HG02610 (cell line): ENCODE measurements around the gene TMEM267.
"Not testable (repeated sequence)": the region's sequence is repeated elsewhere in the genome, so short reads cannot be mapped to it uniquely, and the experiment has no call there.

Source experiments
- ATAC-seq: cut with Tn5 transposase; IDR thresholded peaks from one replicate; pipeline ENCODE4 v1.9.1; 2021; ENCODE audit warnings: mild to moderate bottlenecking, moderate library complexity; ENCODE audit not compliant: unreplicated experiment

TMEM267 gene

DNA sequence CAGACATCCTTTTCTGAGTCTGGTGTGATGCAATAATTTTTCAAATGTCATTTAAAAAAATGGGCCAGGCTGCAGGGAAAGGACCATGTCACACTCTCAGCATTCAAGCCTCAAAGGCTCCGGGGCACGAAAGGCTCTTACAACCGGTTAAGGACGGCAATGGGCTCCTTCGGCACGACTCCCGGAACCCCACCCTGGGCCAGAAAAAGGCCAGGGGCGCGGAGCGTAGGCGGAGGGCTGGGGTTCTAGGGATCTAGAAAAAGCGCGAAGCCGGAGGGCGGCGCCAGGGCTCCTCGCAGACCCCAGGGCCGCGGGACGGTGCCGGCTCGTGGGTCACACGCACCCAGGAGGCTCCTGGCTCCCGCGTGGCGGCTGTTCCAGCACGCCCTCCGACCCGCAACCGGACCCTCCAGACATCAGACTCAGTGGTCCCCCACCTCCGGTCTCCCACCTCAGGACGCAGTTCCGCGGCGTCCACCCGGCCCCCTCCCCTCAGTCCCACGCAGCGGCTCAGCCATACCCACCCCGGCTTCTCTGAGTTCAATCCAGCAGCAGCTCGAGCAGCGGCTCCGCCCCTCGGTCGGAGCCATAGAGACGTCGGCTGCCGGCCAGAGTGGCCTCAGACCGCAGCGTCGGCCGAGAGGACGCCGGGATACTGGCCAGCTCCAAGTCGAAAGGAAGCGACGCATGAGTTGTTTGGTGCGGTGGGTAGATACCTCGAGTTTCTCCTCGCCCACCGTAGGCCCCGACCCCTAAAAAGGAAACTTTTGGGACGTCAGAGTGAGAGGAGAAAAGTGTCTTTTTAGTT lies at the start of gene TMEM267:
TSS of gene TMEM267 (minus strand) at position 568 of the 808 bp plus-strand sequence. CDS start 29,896 bp downstream, outside the sequence.
- peak; percentile 93 for ATAC-seq

DNA sequence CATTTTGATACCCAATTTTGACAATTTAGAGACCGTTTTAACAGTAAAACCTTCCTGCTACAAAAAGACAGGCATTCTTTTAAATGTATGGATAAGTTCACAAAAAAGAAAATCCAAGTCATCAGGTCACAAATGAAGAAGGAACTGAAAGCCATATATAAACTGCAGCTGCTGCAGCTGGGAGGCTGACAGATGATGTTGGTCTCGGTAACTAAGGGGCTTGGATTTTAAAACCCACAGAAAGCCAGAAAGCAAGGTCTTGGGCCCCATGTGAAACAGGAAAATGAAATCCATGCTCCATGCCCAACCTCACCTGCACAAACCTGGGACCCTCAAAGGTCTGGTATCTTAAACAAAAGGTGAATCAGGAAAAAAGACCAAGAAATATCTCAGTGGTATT lies 47.0 kb upstream of the TMEM267 start:
- no peak for ATAC-seq

DNA sequence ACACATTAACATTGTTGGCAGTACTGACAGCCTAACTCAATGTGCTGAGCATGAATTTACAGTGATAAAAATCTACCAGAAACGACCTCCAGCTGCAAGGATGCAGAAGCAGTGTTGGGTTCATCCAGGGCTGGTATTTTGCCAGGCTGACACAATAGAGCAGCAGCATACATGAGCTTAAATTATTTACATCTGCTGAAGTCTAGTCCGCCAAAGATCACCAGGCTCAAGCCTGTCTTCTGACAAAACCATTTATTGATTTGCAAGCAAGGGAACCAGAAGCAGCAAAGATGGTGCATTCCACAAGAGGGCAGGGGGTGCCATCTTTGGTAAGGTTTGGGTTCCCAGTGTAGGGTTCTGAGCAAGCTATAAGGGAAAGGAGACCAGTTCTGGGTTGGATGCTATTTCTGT lies 40.0 kb upstream of the TMEM267 start:
- no peak for ATAC-seq

GRCh38 chr5:43520615-43521014 lies 37.0 kb upstream of the TMEM267 start:
- ATAC-seq, result no peak

DNA sequence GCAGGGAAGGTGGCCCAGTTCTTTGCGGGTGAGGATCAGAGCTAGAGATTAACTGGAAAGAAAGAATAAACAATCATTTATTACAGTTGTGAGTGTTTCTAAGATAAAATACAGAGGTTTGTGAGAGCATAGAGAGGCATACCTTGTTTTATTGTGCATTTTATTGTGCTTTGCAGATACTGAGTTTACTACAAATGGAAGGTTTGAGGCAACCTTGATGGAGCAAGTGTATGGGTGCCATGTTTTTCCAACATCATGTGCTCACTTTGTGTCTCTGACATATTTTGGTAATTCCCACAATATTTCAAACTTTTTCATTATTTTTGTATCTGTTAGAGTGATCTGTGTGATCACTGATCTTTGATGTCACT lies 32.0 kb upstream of the TMEM267 start:
- no peak for ATAC-seq

DNA sequence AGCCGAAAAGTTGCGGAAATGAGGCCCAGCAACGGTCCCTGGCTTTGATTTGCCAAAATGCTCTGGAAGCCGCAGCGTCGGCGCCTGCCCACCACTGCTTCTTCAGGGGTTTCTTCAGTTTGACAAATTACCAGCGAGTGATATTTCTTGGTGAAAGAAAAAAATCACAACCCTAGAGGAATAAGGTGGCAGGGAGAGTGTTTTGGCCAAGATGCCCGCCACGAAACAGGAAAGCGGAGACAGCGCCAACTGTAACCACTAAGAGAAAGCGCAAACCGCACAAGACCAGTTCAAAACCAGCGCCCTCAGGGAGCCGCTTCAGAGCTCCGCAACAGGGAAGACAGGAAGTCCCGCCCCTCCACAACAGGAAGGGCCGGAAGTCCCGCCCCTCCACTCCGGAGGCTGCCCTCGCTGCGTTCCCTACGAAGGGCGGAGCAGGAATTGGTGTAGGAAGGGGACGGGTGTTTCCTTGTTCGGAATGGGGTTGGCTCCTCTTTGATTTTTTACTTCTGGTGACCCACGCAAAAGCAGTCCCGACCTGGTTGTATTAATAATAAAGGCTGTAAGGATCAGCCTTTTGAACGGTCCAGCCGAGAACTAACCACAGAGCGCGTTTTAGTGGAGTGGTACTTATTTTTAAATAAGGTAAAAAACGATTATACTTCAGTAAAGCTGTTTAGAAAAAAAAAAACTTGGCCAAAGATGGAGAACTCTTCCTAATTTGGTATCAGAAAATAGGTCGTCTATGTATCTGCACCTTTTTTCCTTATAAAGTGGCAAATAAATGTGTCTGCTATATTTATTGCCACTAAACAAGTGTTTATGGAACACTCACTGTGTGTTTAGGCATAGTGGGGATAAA lies 31.4 kb upstream of the TMEM267 start, which contains the start of gene C5orf34:
TSS of gene C5orf34 (minus strand) at position 333 of the 862 bp plus-strand sequence. CDS start 5,809 bp downstream, outside the sequence.
- ATAC-seq, result peak; percentile 99

- ATAC-seq, result peak; percentile 33
Measured at GRCh38 chr5:43514471-43514815, 30.8 kb upstream of the TMEM267 start.

- ATAC-seq, result no peak
Measured at GRCh38 chr5:43514025-43514424, 30.4 kb upstream of the TMEM267 start.

DNA sequence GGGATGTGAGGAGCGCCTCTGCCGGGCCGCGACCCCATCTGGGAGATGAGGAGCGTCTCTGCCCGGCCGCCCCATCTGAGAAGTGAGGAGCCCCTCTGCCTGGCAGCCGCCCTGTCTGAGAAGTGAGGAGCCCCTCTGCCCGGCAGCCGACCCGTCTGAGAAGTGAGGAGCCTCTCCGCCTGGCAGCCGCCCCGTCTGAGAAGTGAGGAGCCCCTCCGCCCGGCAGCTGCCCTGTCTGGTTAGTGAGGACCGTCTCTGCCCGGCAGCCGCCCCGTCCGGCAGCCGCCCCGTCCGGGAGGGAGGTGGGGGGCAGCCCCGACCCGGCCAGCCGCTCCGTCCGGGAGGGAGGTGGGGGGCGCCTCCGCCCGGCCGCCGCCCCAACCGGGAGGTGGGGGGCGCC lies 27.4 kb upstream of the TMEM267 start:
- not testable (repeated sequence) for ATAC-seq

- no peak for ATAC-seq
Measured at GRCh38 chr5:43498581-43498980, 14.9 kb upstream of the TMEM267 start.

DNA sequence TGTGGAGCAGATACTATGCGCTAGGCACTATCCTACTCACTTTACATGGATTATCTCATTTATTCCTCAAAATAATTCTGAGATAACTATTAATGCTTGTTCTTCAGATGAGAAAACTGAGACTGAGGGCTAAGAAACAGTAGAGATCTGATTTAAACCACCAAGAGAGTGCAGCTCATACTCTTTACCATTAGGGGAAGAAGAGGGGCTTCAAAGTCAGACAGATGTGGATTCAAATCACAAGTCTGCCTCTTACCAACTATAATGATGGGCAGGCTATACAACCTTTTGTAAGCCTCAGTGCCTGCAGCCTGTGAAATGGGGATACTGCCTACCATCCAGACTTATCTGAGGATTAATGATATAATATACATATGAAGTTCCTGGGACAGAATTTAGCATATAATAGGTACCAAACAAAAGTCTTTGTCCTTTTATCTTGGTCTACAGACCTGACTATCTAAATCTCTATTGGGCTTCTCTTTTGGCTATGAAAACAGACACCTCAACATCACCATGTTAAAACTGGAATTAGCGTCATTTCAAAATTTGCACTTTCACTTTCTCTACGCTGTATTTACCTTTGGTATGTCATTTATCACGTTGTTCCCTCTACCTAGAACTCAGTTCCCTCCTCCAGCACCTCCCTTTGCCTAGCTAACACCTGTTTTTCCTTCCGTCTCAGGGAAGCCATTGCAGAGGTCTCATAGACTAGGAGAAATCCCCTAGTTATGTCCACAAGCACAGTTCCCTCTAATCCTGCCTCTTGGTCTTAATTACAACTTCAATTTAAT lies 13.8 kb upstream of the TMEM267 start:
- no peak for ATAC-seq

- no peak for ATAC-seq
Measured at GRCh38 chr5:43491326-43491725, 7.7 kb upstream of the TMEM267 start.

DNA sequence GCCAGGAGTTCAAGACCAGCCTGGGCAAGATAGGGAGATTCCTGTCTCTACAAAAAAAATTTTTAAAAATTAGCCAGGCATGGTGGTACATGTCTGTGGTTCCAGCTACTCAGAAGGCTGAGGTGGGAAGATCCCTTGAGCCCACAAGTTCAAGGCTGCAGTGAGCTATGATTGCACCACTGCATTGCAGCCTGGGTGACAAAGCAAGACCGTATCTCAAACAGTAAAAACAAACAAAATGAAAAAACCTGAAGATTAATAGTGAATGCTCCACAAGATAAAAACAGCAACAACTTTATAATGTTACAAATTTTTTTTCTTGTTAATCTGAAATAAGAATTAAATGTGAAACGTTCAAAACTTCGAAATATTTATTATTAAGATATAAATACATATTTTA lies 2.7 kb upstream of the TMEM267 start:
- ATAC-seq, result no peak

DNA sequence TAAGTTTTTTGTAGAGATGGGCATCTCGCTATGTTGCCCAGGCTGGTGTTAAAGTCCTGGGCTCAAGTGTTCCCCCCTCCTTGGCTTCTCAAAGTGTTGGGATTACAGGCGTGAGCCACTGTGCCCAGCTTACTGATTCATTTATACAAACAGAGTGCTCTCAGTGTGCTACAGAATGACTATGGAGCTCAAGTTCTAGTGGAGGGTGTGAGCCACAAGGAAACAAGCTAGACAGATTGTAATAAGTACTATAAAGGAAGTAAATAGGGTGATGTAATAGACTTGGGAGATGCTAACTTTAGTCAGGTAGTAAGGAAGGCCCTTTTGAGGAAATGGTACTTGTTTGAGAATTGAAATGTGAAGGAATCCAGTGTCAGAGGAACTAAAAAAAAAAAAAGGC lies 1.7 kb upstream of the TMEM267 start:
- ATAC-seq, result no peak

DNA sequence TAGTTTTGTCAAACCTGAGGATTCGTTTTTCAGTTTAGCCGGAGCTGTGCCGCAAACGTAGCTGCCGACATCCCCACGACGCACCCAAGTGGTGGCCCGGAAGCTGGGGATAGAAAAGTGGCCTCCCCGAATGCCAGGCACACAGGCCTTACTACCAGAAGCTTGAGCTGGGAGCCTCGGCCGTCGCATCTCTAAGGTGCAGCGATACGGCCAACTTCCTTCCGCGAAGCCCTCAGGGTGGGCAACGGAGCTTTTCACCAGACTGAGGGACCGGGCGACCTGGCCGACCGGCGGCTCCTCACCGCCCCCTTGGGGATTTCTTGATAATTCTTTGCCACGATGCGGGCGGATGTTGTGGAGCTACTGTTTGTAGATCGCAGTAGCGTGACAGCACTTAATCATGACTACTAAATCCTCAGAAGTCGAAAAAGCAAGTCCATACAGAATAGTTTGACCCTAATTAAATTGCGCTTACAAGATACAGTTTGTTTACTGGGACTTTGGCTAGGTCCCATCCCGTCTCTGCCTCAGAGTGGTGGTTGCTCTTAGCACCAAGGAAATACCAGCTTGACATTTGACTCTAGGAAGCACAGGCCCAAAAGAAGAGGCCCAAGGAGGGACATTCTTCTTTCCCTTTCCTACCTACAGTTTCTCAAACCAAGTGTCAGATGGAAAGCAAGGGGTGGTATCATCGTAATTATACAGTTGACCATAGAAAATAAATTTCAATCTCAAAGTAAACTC lies 613 bp upstream of the TMEM267 start:
- peak; percentile 68 for ATAC-seq

- no peak for ATAC-seq
Measured at GRCh38 chr5:43482490-43483297, 971 bp downstream of the TMEM267 start.

DNA sequence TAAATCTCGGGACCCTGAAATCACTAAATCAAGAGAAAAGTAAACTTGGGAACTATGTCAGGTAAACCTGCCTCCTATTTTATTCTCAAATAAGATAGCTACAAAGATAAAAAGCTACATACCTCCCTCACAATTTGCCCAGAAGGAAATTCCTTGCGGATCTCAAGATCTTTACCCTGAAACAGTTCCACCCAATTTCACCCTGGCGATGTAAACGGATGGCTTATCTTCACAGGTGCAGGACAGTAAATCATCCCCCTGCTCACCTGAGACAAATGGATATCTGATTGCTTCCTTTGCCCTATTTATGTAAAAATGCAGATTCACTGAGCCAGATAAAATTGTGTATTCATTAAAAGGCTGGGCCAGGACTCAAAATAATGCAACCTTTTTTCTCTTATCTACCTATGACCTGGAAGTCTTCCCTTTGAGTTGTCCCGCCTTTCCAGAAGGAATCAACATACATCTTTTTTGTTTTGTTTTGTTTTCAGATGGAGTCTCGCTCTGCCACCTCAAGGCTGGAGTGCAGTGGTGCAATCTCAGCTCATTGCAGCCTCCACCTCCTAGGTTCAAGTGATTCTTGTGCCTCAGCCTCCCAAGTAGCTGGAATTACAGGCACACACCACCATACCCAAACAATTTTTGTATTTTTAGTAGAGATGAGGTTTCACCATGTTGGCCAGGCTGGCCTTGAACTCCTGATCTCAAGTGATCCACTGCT lies 13.8 kb downstream of the TMEM267 start:
- no peak for ATAC-seq

- no peak for ATAC-seq
Measured at GRCh38 chr5:43467100-43467499, 16.6 kb downstream of the TMEM267 start.

DNA sequence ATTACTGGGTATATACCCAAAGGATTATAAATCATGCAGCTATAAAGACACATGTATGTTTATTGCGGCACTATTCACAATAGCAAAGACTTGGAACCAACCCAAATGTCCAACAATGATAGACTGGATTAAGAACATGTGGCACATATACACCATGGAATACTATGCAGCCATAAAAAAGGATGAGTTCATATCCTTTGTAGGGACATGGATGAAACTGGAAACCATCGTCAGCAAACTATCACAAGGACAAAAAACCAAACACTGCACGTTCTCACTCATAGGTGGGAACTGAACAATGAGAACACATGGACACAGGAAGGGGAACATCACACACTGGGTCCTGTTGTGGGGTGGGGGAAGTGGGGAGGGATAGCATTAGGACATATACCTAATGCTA lies 18.2 kb downstream of the TMEM267 start:
- not testable (repeated sequence) for ATAC-seq
